OCI-LY1 (cell line): ENCODE data around the gene MLC1.

Experiments used
- H2AFZ ChIP-seq: fragments of 200-600 bp; sonication (generic), shearing (Covaris generic); 2 replicates; pipeline ENCODE4 v1.6.0; 2014; ENCODE audit warnings: antibody characterized with exemption, mild to moderate bottlenecking, low read length
- H3F3A ChIP-seq: fragments of 200-600 bp; sonication (generic), shearing (Covaris generic); 2 replicates; pipeline ENCODE4 v1.6.0; 2014; ENCODE audit warnings: mild to moderate bottlenecking, antibody characterized with exemption, low read length, moderate library complexity; ENCODE audit not compliant: insufficient read depth
- H3K27ac ChIP-seq: fragments of 200-600 bp; sonication (generic); 2 replicates; pipeline ENCODE4 v1.5.1; 2014; ENCODE audit warnings: low read length, mixed run types, mild to moderate bottlenecking, low read depth; ENCODE audit not compliant: poor library complexity, severe bottlenecking
- H3K27me3 ChIP-seq: fragments of 200-600 bp; sonication (generic); 2 replicates; pipeline ENCODE4 v1.6.0; 2014; ENCODE audit warnings: antibody characterized with exemption, mild to moderate bottlenecking, low read length, moderate library complexity; ENCODE audit not compliant: insufficient read depth
- H3K36me3 ChIP-seq: fragments of 200-600 bp; sonication (generic); 2 replicates; pipeline ENCODE4 v1.6.1; 2014; ENCODE audit warnings: mild to moderate bottlenecking, antibody characterized with exemption, low read length, moderate library complexity, mixed read lengths; ENCODE audit not compliant: insufficient read depth
- H3K4me1 ChIP-seq: fragments of 200-600 bp; sonication (generic); 2 replicates; pipeline ENCODE4 v1.5.1; 2014; ENCODE audit warnings: mild to moderate bottlenecking, low read length, moderate library complexity; ENCODE audit not compliant: insufficient read depth, severe bottlenecking
- H3K4me2 ChIP-seq: fragments of 200-600 bp; sonication (generic), shearing (Covaris generic); 2 replicates; pipeline ENCODE4 v1.6.1; 2014; ENCODE audit warnings: low read length
- H3K4me3 ChIP-seq: fragments of 200-600 bp; sonication (generic); 2 replicates; pipeline ENCODE4 v1.5.1; 2014; ENCODE audit warnings: low read length, low read depth, mild to moderate bottlenecking, mixed read lengths; ENCODE audit not compliant: poor library complexity, severe bottlenecking
- H3K79me2 ChIP-seq: fragments of 200-600 bp; shearing (Covaris generic); 2 replicates; pipeline ENCODE4 v1.6.1; 2016; ENCODE audit warnings: mixed run types, low read length, mixed read lengths; ENCODE audit not compliant: insufficient read depth
- H3K9ac ChIP-seq: fragments of 200-600 bp; sonication (generic), shearing (Covaris generic); 2 replicates; pipeline ENCODE4 v1.6.1; 2014; ENCODE audit warnings: mild to moderate bottlenecking, low read length, mixed read lengths
- H3K9me2 ChIP-seq: fragments of 200-600 bp; sonication (generic), shearing (Covaris generic); 2 replicates; pipeline ENCODE4 v1.6.1; 2014; ENCODE audit warnings: low read depth, mild to moderate bottlenecking, low read length, mixed read lengths
- H3K9me3 ChIP-seq: fragments of 200-600 bp; shearing (Covaris generic); 2 replicates; pipeline ENCODE4 v1.6.1; 2014; ENCODE audit warnings: low read length, mixed read lengths
- H4K20me1 ChIP-seq: fragments of 200-600 bp; sonication (generic), shearing (Covaris generic); 2 replicates; pipeline ENCODE4 v1.6.0; 2016; ENCODE audit warnings: mild to moderate bottlenecking, low read length; ENCODE audit not compliant: insufficient read depth
- CTCF ChIP-seq: fragments of 200-600 bp; sonication (generic), shearing (Covaris generic); IDR thresholded peaks from 2 replicates; pipeline ENCODE4 v1.5.1; 2017; ENCODE audit warnings: mild to moderate bottlenecking, antibody characterized with exemption, low read length, moderate library complexity, mixed read lengths
- EZH2 ChIP-seq: fragments of 200-600 bp; sonication (generic), shearing (Covaris generic); IDR thresholded peaks from 2 replicates; pipeline ENCODE4 v1.8.0; 2017; ENCODE audit warnings: borderline replicate concordance, mixed run types, mild to moderate bottlenecking, antibody characterized with exemption, low read length, moderate library complexity, mixed read lengths

Gene MLC1

GRCh38 chr22:50016308-50016987 is 68.8 kb downstream of the MLC1 start:
- Histone ChIP-seq H2AFZ (no peak overlapping the region), H3K9me3 (no peaks in the 10 kb centered on the region), H3K4me3 (no peak overlapping the region), H3K4me2 (no peak overlapping the region), H3K4me1 (no peaks in the 10 kb centered on the region), H3F3A (no peaks in the 10 kb centered on the region), H3K9ac (no peak overlapping the region), H3K9me2 (no peaks in the 10 kb centered on the region), H4K20me1 (no peaks in the 10 kb centered on the region), H3K36me3 (no peaks in the 10 kb centered on the region), H3K27me3 (peaks cover 11% of the 10 kb centered on the region; the same call in 1 of the 2 replicates), H3K79me2 (no peaks in the 10 kb centered on the region), H3K27ac (no peak overlapping the region)
- TF ChIP-seq CTCF = no peak
- TF ChIP-seq EZH2 = no peak

GRCh38 chr22:50015451-50016307 is 69.5 kb downstream of the MLC1 start:
- Histone ChIP-seq H3K27me3 (peaks cover 11% of the 10 kb centered on the region; the same call in 1 of the 2 replicates), H3K4me2 (no peak overlapping the region)
- TF ChIP-seq CTCF (no peak), EZH2 (no peak)

GRCh38 chr22:50014655-50015401 is 70.4 kb downstream of the MLC1 start:
- Histone ChIP-seq H3K27me3 (peaks cover 11% of the 10 kb centered on the region; the same call in 1 of the 2 replicates), H3K9me2 (no peaks in the 10 kb centered on the region), H3K9ac (no peak overlapping the region), H3K4me1 (no peaks in the 10 kb centered on the region), H4K20me1 (no peaks in the 10 kb centered on the region), H3K9me3 (no peaks in the 10 kb centered on the region), H3K4me3 (no peak overlapping the region), H3K27ac (no peak overlapping the region), H3K4me2 (no peak overlapping the region), H2AFZ (no peak overlapping the region), H3K36me3 (no peaks in the 10 kb centered on the region), H3K79me2 (no peaks in the 10 kb centered on the region), H3F3A (no peaks in the 10 kb centered on the region)
- no peak for TF ChIP-seq EZH2
- no peak for TF ChIP-seq CTCF

More at GRCh38 chr22:50015451-50016307, 69.5 kb downstream of the MLC1 start:
- no peaks in the 10 kb centered on the region for H3K9me2 ChIP-seq
- no peaks in the 10 kb centered on the region for H3K4me1 ChIP-seq
- no peak overlapping the region for H3K27ac ChIP-seq
- H3K4me3 ChIP-seq = no peak overlapping the region
- no peak overlapping the region for H2AFZ ChIP-seq
- no peaks in the 10 kb centered on the region for H3K79me2 ChIP-seq
- no peak overlapping the region for H3K9ac ChIP-seq
- H3F3A ChIP-seq = no peaks in the 10 kb centered on the region
- H3K36me3 ChIP-seq = no peaks in the 10 kb centered on the region
- H4K20me1 ChIP-seq = no peaks in the 10 kb centered on the region
- no peaks in the 10 kb centered on the region for H3K9me3 ChIP-seq
